ENCODE measurements around the gene DCUN1D1. TPM values are rescaled to one million over a fixed set of nuclear protein-coding genes. Genes with fewer than 3 reads are reported as not detected.

Gene DCUN1D1
- polyA plus RNA-seq, 1 donor from 2014 or later: 20.8 TPM

GRCh38 chr3:182935803-182936202 is 44.5 kb downstream of the DCUN1D1 start:
- Mint-ChIP-seq H3K27me3 (no peaks in the 10 kb centered on the region), H3K36me3 (peaks cover 6% of the 10 kb centered on the region), H3K27ac (no peak overlapping the region), H3K9me3 (peaks cover 0 to 8% (median 3%) of the 10 kb centered on the region in 3 donors), H3K4me3 (no peak overlapping the region), H3K4me1 (peaks cover 8 to 13% (median 12%) of the 10 kb centered on the region in 3 donors)

DNA sequence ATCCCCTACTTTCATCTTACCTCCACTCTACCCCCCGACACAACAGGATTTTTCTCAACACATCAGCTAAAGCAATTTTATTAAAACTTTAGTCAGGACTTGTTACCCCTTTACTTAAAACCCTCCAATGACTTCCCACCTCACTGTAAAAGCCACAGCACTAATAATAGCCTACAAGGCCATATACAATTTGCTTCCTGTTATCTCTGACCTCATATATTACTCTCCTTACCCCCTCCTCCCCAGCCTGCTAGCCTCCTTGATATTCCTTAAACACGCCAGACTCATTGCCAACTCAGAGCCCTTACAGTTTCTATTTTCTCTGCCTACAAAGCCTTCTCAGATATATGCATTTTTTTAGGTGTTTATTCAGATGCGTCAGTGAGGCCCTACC is 54.4 kb downstream of the DCUN1D1 start:
- peaks cover under 1 to 7% (median 2%) of the 10 kb centered on the region in 3 donors for H3K9me3 Mint-ChIP-seq
- H3K4me1 Mint-ChIP-seq: peaks cover 0 to 14% (median 7%) of the 10 kb centered on the region in 3 donors
- H3K27ac Mint-ChIP-seq: no peak overlapping the region
- no peaks in the 10 kb centered on the region for H3K27me3 Mint-ChIP-seq
- H3K4me3 Mint-ChIP-seq: no peak overlapping the region
- peaks cover 8% of the 10 kb centered on the region for H3K36me3 Mint-ChIP-seq

- Mint-ChIP-seq H3K4me3 (peak overlapping the region in 1 of 4 donors; percentile 14), H3K4me1 (peaks cover 0 to 14% (median 7%) of the 10 kb centered on the region in 3 donors), H3K27ac (no peak overlapping the region), H3K27me3 (no peaks in the 10 kb centered on the region), H3K36me3 (peaks cover 8% of the 10 kb centered on the region), H3K9me3 (peaks cover 0 to 6% (median 2%) of the 10 kb centered on the region in 3 donors)
Measured at GRCh38 chr3:182925330-182925943, 54.9 kb downstream of the DCUN1D1 start.

- Mint-ChIP-seq H3K36me3 (peaks cover 6% of the 10 kb centered on the region), H3K27ac (peak overlapping the region in 1 of 3 donors; percentile 2), H3K9me3 (no peaks in the 10 kb centered on the region), H3K4me1 (peaks cover 0 to 14% (median 7%) of the 10 kb centered on the region in 3 donors), H3K27me3 (no peaks in the 10 kb centered on the region), H3K4me3 (no peak overlapping the region)
Measured at GRCh38 chr3:182921665-182922355, 58.5 kb downstream of the DCUN1D1 start.

DNA sequence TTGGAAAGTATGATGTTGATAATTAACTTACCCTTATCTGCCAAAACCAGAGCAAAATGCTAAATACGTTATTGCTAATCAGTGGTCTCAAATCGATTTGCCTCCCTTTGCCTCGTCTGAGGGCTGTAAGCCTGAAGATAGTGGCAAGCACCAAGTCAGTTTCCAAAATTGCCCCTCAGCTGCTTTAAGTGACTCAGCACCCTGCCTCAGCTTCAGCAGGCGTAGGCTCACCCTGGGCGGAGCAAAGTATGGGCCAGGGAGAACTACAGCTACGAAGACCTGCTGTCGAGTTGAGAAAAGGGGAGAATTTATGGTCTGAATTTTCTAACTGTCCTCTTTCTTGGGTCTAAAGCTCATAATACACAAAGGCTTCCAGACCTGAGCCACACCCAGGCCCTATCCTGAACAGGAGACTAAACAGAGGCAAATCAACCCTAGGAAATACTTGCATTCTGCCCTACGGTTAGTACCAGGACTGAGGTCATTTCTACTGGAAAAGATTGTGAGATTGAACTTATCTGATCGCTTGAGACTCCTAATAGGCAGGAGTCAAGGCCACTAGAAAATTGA is 59.7 kb downstream of the DCUN1D1 start:
- no peak overlapping the region for H3K27ac Mint-ChIP-seq
- H3K36me3 Mint-ChIP-seq: peaks cover 5% of the 10 kb centered on the region
- peaks cover 0 to 7% (median 6%) of the 10 kb centered on the region in 3 donors for H3K4me1 Mint-ChIP-seq
- no peaks in the 10 kb centered on the region for H3K27me3 Mint-ChIP-seq
- H3K4me3 Mint-ChIP-seq: no peak overlapping the region
- H3K9me3 Mint-ChIP-seq: no peaks in the 10 kb centered on the region

DNA sequence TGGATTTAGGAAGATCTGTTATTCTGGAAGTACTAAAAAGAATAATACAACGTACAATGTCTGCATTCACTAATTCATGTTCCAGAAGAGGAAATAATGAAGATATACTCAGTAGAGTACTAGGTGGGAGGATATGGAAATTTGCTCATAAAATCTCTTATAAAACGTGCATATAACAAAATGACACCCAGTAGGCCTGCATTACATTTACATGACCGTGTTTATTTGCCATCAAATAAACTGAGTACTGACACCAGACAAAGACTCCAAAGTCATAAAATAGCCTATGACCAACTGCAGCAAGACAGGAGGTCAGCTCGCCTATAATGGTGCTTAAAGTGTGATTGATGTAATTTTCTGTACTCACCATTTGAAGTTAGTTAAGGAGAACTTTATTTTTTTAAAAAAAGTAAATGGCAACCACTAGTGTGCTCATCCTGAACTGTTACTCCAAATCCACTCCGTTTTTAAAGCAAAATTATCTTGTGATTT is 60.4 kb downstream of the DCUN1D1 start:
- Mint-ChIP-seq H3K4me3 (no peak overlapping the region), H3K4me1 (peaks cover 0 to 2% (median 0%) of the 10 kb centered on the region in 3 donors), H3K27ac (no peak overlapping the region), H3K27me3 (no peaks in the 10 kb centered on the region), H3K36me3 (peaks cover 2% of the 10 kb centered on the region), H3K9me3 (no peaks in the 10 kb centered on the region)

GRCh38 chr3:182917134-182917533 is 63.2 kb downstream of the DCUN1D1 start:
- peaks cover 3% of the 10 kb centered on the region for H3K36me3 Mint-ChIP-seq
- no peaks in the 10 kb centered on the region for H3K27me3 Mint-ChIP-seq
- no peak overlapping the region for H3K4me3 Mint-ChIP-seq
- H3K9me3 Mint-ChIP-seq: no peaks in the 10 kb centered on the region
- H3K27ac Mint-ChIP-seq: no peak overlapping the region
- H3K4me1 Mint-ChIP-seq: peaks cover 0 to 3% (median 3%) of the 10 kb centered on the region in 3 donors

DNA sequence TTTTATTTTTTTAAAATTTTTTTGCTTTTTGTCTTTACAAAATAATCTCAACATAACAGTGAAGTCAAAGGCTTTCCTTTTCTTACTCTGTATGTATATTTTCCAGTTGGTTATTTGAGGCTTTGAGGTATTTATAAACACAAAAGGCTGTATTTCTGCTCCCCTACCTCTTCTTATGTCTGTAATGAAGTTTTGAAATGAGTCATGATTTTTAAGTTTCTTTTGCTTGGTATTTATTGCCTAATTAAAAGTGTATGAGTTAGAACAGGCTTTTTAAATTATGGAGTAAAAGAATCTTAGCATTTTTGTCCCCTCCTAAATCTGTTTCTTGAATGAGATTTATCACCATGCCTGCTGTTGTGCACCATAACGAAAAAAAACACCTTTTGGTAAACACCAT is 66.0 kb downstream of the DCUN1D1 start:
- Mint-ChIP-seq H3K4me1 (peaks cover 0 to 3% (median 3%) of the 10 kb centered on the region in 3 donors), H3K9me3 (no peaks in the 10 kb centered on the region), H3K27ac (no peak overlapping the region), H3K4me3 (no peak overlapping the region), H3K36me3 (peaks cover 5% of the 10 kb centered on the region), H3K27me3 (no peaks in the 10 kb centered on the region)

- H3K4me1 Mint-ChIP-seq: peaks cover 0 to 3% (median 3%) of the 10 kb centered on the region in 3 donors
- no peaks in the 10 kb centered on the region for H3K9me3 Mint-ChIP-seq
- peaks cover 5% of the 10 kb centered on the region for H3K36me3 Mint-ChIP-seq
- no peaks in the 10 kb centered on the region for H3K27me3 Mint-ChIP-seq
- no peak overlapping the region for H3K4me3 Mint-ChIP-seq
- no peak overlapping the region for H3K27ac Mint-ChIP-seq
Measured at GRCh38 chr3:182913889-182914288, 66.4 kb downstream of the DCUN1D1 start.

DNA sequence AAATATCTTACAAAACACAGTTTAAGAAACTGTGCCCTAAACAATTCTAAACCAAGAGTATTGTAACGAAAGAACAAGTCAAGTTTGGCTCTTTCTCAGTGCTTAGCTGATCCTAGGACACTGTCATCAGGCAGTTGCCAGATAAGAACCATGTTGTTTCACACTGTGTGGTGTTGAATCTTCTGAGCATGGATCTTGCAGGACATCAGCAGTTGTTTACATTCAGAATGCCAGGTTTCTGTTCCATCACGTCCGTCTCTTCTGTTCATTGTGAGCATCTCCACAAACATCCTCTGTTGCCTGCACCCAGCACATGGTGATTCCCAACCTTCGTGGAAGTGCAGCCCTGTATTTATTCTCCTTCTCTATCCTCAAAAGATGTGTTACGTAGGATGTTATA is 67.9 kb downstream of the DCUN1D1 start:
- Mint-ChIP-seq H3K4me1 (peaks cover 0 to 3% (median 3%) of the 10 kb centered on the region in 3 donors), H3K4me3 (no peak overlapping the region), H3K27ac (peak overlapping the region in 1 of 3 donors; percentile 47), H3K9me3 (no peaks in the 10 kb centered on the region), H3K27me3 (no peaks in the 10 kb centered on the region), H3K36me3 (peaks cover 5% of the 10 kb centered on the region)

GRCh38 chr3:182911782-182912111 is 68.6 kb downstream of the DCUN1D1 start:
- no peaks in the 10 kb centered on the region for H3K9me3 Mint-ChIP-seq
- H3K4me1 Mint-ChIP-seq: peaks cover 0 to 3% (median 3%) of the 10 kb centered on the region in 3 donors
- H3K36me3 Mint-ChIP-seq: peaks cover 5% of the 10 kb centered on the region
- H3K27me3 Mint-ChIP-seq: no peaks in the 10 kb centered on the region
- H3K4me3 Mint-ChIP-seq: no peak overlapping the region
- peak overlapping the region in 1 of 3 donors; percentile 47 for H3K27ac Mint-ChIP-seq

GRCh38 chr3:182910936-182911781 is 69.2 kb downstream of the DCUN1D1 start:
- H3K4me1 Mint-ChIP-seq: peaks cover under 1 to 3% (median 3%) of the 10 kb centered on the region in 3 donors

GRCh38 chr3:182909318-182910040 is 70.9 kb downstream of the DCUN1D1 start:
- H3K27me3 Mint-ChIP-seq: no peaks in the 10 kb centered on the region
- no peaks in the 10 kb centered on the region for H3K9me3 Mint-ChIP-seq
- H3K36me3 Mint-ChIP-seq: peaks cover 2% of the 10 kb centered on the region
- H3K27ac Mint-ChIP-seq: no peak overlapping the region
- H3K4me3 Mint-ChIP-seq: no peak overlapping the region
- H3K4me1 Mint-ChIP-seq: peaks cover 1 to 11% (median 3%) of the 10 kb centered on the region in 3 donors

More at GRCh38 chr3:182910936-182911781, 69.2 kb downstream of the DCUN1D1 start:
- Mint-ChIP-seq H3K9me3 (no peaks in the 10 kb centered on the region), H3K4me3 (no peak overlapping the region), H3K27ac (no peak overlapping the region), H3K36me3 (peaks cover 5% of the 10 kb centered on the region), H3K27me3 (no peaks in the 10 kb centered on the region)

- peaks cover 0 to 11% (median 1%) of the 10 kb centered on the region in 3 donors for H3K4me1 Mint-ChIP-seq
- H3K4me3 Mint-ChIP-seq: no peak overlapping the region
- no peak overlapping the region for H3K27ac Mint-ChIP-seq
- H3K27me3 Mint-ChIP-seq: no peaks in the 10 kb centered on the region
- H3K9me3 Mint-ChIP-seq: no peaks in the 10 kb centered on the region
- H3K36me3 Mint-ChIP-seq: peaks cover 2% of the 10 kb centered on the region
Measured at GRCh38 chr3:182908471-182908870, 71.9 kb downstream of the DCUN1D1 start.
